NCI-H446 treated with DMSO at 0.1 percent for 48 hours (cell line): ENCODE measurements around the gene SDC3.

Experiments
- DNase-seq: peaks from one replicate; lab custom pipeline; 2025; lab: John Stamatoyannopoulos, UW

Gene SDC3

GRCh38 chr1:30904962-30905335, 3.6 kb downstream of the SDC3 start:
- DNase-seq = no peak

- DNase-seq = no peak
Measured at GRCh38 chr1:30904191-30904961, 4.2 kb downstream of the SDC3 start.

- no peak for DNase-seq
Measured at GRCh38 chr1:30903343-30904034, 5.1 kb downstream of the SDC3 start.

- DNase-seq = no peak
Measured at GRCh38 chr1:30902593-30903290, 5.8 kb downstream of the SDC3 start.

GRCh38 chr1:30901798-30902581, 6.6 kb downstream of the SDC3 start:
- DNase-seq = no peak

- DNase-seq = no peak
Measured at GRCh38 chr1:30900931-30901560, 7.5 kb downstream of the SDC3 start.

GRCh38 chr1:30900486-30900885, 8.1 kb downstream of the SDC3 start:
- no peak for DNase-seq

GRCh38 chr1:30899577-30900389, 8.8 kb downstream of the SDC3 start:
- no peak for DNase-seq

- DNase-seq = no peak
Measured at GRCh38 chr1:30898031-30898815, 10.3 kb downstream of the SDC3 start.

- DNase-seq = no peak
Measured at GRCh38 chr1:30896905-30897304, 11.7 kb downstream of the SDC3 start.

GRCh38 chr1:30895944-30896660, 12.5 kb downstream of the SDC3 start:
- no peak for DNase-seq

GRCh38 chr1:30895382-30895943, 13.1 kb downstream of the SDC3 start:
- no peak for DNase-seq

GRCh38 chr1:30894508-30894973, 14.0 kb downstream of the SDC3 start:
- no peak for DNase-seq

GRCh38 chr1:30893776-30894507, 14.6 kb downstream of the SDC3 start:
- DNase-seq = no peak

- no peak for DNase-seq
Measured at GRCh38 chr1:30892671-30893073, 15.9 kb downstream of the SDC3 start.

- no peak for DNase-seq
Measured at GRCh38 chr1:30891227-30891552, 17.4 kb downstream of the SDC3 start.

GRCh38 chr1:30890502-30891226, 17.9 kb downstream of the SDC3 start:
- DNase-seq = no peak

GRCh38 chr1:30889511-30889910, 19.0 kb downstream of the SDC3 start:
- DNase-seq = no peak
